Mammary epithelial cell (primary cell): ENCODE results near the gene AGPAT3.

Experiments
- EZH2 ChIP-seq: IDR thresholded peaks from 2 replicates; pipeline ENCODE4 v1.6.1; 2012; ENCODE audit warnings: low read length, inconsistent platforms, borderline replicate concordance
- TF ChIP-seq, protein P1 (sequence below), 2 donors: IDR thresholded peaks in 1 of 2; conservative IDR thresholded peaks in 1 of 2; 2 replicates each; pipeline ENCODE4 v1.5.1; 2011 to 2012; ENCODE audit warnings: inconsistent platforms in 2 of 2, low read length in 2 of 2, mild to moderate bottlenecking in 2 of 2, control low read depth in 1 of 2, low read depth in 1 of 2; ENCODE audit not compliant: insufficient read depth in 1 of 2; ENCODE audit errors: extremely low read depth in 1 of 2

GRCh38 chr21:43933199-43933598, 68.2 kb downstream of the AGPAT3 start:
- TF ChIP-seq, protein P1, sequence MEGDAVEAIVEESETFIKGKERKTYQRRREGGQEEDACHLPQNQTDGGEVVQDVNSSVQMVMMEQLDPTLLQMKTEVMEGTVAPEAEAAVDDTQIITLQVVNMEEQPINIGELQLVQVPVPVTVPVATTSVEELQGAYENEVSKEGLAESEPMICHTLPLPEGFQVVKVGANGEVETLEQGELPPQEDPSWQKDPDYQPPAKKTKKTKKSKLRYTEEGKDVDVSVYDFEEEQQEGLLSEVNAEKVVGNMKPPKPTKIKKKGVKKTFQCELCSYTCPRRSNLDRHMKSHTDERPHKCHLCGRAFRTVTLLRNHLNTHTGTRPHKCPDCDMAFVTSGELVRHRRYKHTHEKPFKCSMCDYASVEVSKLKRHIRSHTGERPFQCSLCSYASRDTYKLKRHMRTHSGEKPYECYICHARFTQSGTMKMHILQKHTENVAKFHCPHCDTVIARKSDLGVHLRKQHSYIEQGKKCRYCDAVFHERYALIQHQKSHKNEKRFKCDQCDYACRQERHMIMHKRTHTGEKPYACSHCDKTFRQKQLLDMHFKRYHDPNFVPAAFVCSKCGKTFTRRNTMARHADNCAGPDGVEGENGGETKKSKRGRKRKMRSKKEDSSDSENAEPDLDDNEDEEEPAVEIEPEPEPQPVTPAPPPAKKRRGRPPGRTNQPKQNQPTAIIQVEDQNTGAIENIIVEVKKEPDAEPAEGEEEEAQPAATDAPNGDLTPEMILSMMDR (conservative IDR thresholded peaks at IDR 0.05 in 1 of 2, IDR thresholded peaks at IDR 0.05 in 1 of 2; ENCODE audit: extremely low read depth in 1 of 2, insufficient read depth in 1 of 2, low read depth in 1 of 2, low read length in 2 of 2) = no peak
- TF ChIP-seq EZH2 = no peak
